ENCODE results near the gene CLSTN2. TPM values are rescaled to one million over a fixed set of nuclear protein-coding genes. Genes with fewer than 3 reads are reported as not detected.

The CLSTN2 gene
- total RNA-seq, 2 donors from 2014 or later, result 3.5 to 60.3 TPM

- WGBS, result 93% methylated on average over 4 of the region's 4 CpGs
- Histone ChIP-seq H3K36me3 (no peaks in the 10 kb centered on the region), H3K27ac (no peak overlapping the region), H3K4me3 (no peak overlapping the region), H3K27me3 (replicated peaks; ENCODE audit: insufficient read depth) (no peaks in the 10 kb centered on the region), H3K9me3 (no peaks in the 10 kb centered on the region), H3K4me1 (replicated peaks) (no peaks in the 10 kb centered on the region)
- no peak for DNase-seq (ENCODE audit: low spot score)
- intact Hi-C loops (cut with DNase I), result no loop called here
- TF ChIP-seq CTCF (IDR thresholded peaks at IDR 0.05) (no peak), POLR2A (IDR thresholded peaks at IDR 0.05) (no peak), POLR2AphosphoS5 (IDR thresholded peaks at IDR 0.05) (no peak)
These were observed 535.2 kb downstream of the CLSTN2 start for GRCh38 chr3:140470211-140470610.

- no peak overlapping the region for H3K27ac ChIP-seq
- WGBS, result 100% methylated on average over 2 of the region's 2 CpGs
- intact Hi-C loops (cut with DNase I), result no loop called here
- H3K4me3 ChIP-seq, result no peak overlapping the region
- DNase-seq (ENCODE audit: low spot score), result no peak
- no peaks in the 10 kb centered on the region for H3K27me3 ChIP-seq (replicated peaks; ENCODE audit: insufficient read depth)
- no peak for TF ChIP-seq CTCF (IDR thresholded peaks at IDR 0.05)
- no peak for TF ChIP-seq POLR2AphosphoS5 (IDR thresholded peaks at IDR 0.05)
- TF ChIP-seq POLR2A (IDR thresholded peaks at IDR 0.05), result no peak
- no peaks in the 10 kb centered on the region for H3K36me3 ChIP-seq
- H3K4me1 ChIP-seq (replicated peaks), result no peaks in the 10 kb centered on the region
- no peaks in the 10 kb centered on the region for H3K9me3 ChIP-seq
These were observed 536.0 kb downstream of the CLSTN2 start for GRCh38 chr3:140470962-140471361.

- H3K9me3 ChIP-seq, result no peaks in the 10 kb centered on the region
- DNase-seq (ENCODE audit: low spot score), result no peak
- WGBS, result 85% methylated on average over 3 of the region's 3 CpGs
- no peaks in the 10 kb centered on the region for H3K27me3 ChIP-seq (replicated peaks; ENCODE audit: insufficient read depth)
- H3K27ac ChIP-seq, result no peak overlapping the region
- no peaks in the 10 kb centered on the region for H3K36me3 ChIP-seq
- H3K4me3 ChIP-seq, result no peak overlapping the region
- intact Hi-C loops (cut with DNase I), result no loop called here
- TF ChIP-seq POLR2AphosphoS5 (IDR thresholded peaks at IDR 0.05), result no peak
- no peak for TF ChIP-seq CTCF (IDR thresholded peaks at IDR 0.05)
- no peak for TF ChIP-seq POLR2A (IDR thresholded peaks at IDR 0.05)
- H3K4me1 ChIP-seq (replicated peaks), result no peaks in the 10 kb centered on the region
These were observed 537.5 kb downstream of the CLSTN2 start for GRCh38 chr3:140472306-140473020.

- H3K9me3 ChIP-seq, result no peaks in the 10 kb centered on the region
- H3K4me3 ChIP-seq, result no peak overlapping the region
- no peaks in the 10 kb centered on the region for H3K4me1 ChIP-seq (replicated peaks)
- TF ChIP-seq POLR2A (IDR thresholded peaks at IDR 0.05) (no peak), CTCF (IDR thresholded peaks at IDR 0.05) (no peak), POLR2AphosphoS5 (IDR thresholded peaks at IDR 0.05) (no peak)
- H3K27ac ChIP-seq, result no peak overlapping the region
- intact Hi-C loops (cut with DNase I), result no loop called here
- H3K36me3 ChIP-seq, result no peaks in the 10 kb centered on the region
- no peak for DNase-seq (ENCODE audit: low spot score)
- no peaks in the 10 kb centered on the region for H3K27me3 ChIP-seq (replicated peaks; ENCODE audit: insufficient read depth)
- 59% methylated on average over 1 of the region's 1 CpG for WGBS
These were observed 552.6 kb downstream of the CLSTN2 start for GRCh38 chr3:140487566-140487965.

GRCh38 chr3:140493271-140493670 lies 558.3 kb downstream of the CLSTN2 start:
- Histone ChIP-seq H3K27ac (no peak overlapping the region), H3K36me3 (no peaks in the 10 kb centered on the region), H3K4me1 (replicated peaks) (no peaks in the 10 kb centered on the region), H3K4me3 (no peak overlapping the region), H3K9me3 (no peaks in the 10 kb centered on the region), H3K27me3 (replicated peaks; ENCODE audit: insufficient read depth) (no peaks in the 10 kb centered on the region)
- no peak for DNase-seq (ENCODE audit: low spot score)
- 92% methylated on average over 1 of the region's 1 CpG for WGBS
- no peak for TF ChIP-seq POLR2A (IDR thresholded peaks at IDR 0.05)
- no peak for TF ChIP-seq POLR2AphosphoS5 (IDR thresholded peaks at IDR 0.05)
- TF ChIP-seq CTCF (IDR thresholded peaks at IDR 0.05), result no peak
- intact Hi-C loops (cut with DNase I), result loop anchor here (10.0 kb wide), 1 partner anchor 558 kb away; the partner anchor contains the start of gene CLSTN2

Measured in prostate gland (tissue), 2 donors.